Activated CD4-positive, alpha-beta T cell treated with anti-CD3 and anti-CD28 coated beads for 1 hour (primary cell): Measurements from ENCODE around the gene CD28.
"Not testable (repeated sequence)": the region's sequence is repeated elsewhere in the genome, so short reads cannot be mapped to it uniquely, and the experiment has no call there.

Experiments used
- DNase-seq: peaks from one replicate; pipeline ENCODE4 v3.0.0-alpha.2; 2020

The CD28 gene

DNA sequence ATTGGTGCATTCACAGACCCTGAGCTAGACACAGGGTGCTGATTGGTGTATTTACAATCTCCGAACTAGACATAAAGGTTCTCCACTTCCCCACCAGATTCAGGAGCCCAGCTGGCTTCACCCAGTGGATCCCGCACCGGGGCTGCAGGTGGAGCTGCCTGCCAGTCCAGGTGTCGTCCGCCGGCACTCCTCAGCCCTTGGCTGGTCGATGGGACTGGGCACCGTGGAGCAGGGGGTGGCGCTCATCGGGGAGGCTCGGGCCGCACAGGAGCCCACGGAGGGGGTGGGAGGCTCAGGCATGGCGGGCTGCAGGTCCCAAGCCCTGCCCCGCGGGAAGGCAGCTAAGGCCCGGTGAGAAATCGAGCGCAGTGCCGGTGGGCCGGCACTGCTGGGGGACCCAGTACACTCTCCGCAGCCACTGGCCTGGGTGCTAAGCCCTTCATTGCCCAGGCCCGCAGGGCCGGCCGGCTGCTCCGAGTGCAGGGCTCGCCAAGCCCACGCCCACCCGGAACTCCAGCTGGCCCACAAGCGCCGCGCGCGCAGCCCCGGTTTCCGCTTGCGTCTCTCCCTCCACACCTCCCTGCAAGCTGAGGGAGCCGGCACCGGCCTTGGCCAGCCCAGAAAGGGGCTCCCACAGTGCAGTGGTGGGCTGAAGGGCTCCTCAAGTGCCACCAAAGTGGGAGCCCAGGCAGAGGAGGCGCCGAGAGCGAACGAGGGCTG is 79.1 kb downstream of the CD28 start:
- not testable (repeated sequence) for DNase-seq

- DNase-seq: no peak
Observed at GRCh38 chr2:203786549-203787351, 80.3 kb downstream of the CD28 start.

DNA sequence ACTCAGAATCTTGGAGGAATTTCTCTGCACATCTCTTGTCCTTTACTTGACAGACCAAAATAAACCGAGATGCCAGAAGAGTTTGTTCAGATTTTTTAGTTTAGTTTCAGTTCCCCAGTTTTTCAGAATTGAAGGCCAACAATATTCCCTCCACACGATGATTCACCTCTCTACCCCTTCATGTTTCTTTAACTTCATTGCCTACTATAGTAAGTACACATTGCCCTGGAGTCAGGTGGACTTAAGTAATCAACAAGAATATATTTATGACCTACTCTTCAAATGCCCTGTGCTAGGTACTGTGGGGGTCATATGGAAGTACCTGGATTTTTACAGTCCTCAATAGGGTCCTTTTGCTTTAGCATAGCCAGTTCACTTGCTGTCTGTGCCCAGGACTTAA is 81.5 kb downstream of the CD28 start:
- no peak for DNase-seq
